ENCODE results near the gene POPDC2.
"Not testable (repeated sequence)": the region's sequence is repeated elsewhere in the genome, so short reads cannot be mapped to it uniquely, and the experiment has no call there.

POPDC2 gene

DNA sequence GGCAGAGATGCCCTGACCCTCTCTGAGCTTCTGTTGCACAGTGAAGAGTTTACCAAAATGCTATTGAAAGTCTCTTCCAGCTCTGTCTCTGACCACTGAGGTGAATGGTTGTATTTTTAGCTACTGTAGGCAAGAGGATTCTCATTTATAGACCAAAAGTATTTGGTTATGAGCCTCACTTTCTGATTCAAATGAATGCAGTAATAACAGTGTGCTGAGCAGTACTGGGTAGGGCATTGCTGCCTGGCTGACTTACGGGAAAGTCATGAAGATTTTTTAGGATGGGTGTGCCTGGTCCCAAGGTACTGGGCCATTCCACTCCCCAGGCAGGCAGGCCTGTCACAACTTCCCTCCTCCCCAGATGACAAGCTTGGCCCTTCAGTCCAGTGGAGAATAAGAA is 47.2 kb downstream of the POPDC2 start:
- DNase-seq (ENCODE audit: low spot score): no peak

DNA sequence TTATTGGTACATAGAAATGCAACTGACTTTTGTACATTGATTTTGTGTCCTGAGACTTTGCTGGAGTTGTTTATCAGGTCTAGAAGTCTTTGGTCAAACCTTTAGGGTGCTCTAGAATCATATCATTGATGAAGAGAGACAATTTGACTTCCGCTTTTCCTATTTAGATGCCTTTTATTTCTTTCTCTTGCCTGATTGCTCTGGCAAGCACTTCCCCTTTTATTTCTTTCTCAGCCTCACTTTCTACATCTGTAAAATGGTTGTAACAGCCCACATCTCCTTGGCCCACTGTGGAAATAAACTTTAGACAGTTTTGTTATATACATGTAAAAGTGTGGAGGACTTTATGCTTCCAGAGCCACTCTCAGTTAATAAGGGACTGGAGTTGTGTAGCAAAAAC is 48.7 kb downstream of the POPDC2 start:
- DNase-seq (ENCODE audit: low spot score): no peak

DNA sequence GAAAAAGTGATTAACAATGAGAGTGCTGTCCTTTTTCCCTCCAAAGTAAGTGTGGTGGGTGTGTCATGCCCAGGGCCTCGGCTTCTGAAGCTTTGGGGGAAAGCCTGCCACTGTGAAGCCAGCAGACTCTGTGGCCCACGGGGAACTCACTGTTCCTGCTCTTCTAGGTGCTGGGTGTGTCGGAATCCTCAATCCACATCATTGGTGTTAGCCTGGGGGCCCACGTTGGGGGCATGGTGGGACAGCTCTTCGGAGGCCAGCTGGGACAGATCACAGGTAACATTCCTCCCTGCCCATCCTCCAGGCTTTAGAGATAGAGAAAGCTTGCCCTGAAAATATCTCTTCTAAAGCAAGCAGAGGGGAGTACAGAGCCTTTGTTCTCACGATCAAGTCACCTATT is 51.1 kb downstream of the POPDC2 start:
- no peak for DNase-seq (ENCODE audit: low spot score)

DNA sequence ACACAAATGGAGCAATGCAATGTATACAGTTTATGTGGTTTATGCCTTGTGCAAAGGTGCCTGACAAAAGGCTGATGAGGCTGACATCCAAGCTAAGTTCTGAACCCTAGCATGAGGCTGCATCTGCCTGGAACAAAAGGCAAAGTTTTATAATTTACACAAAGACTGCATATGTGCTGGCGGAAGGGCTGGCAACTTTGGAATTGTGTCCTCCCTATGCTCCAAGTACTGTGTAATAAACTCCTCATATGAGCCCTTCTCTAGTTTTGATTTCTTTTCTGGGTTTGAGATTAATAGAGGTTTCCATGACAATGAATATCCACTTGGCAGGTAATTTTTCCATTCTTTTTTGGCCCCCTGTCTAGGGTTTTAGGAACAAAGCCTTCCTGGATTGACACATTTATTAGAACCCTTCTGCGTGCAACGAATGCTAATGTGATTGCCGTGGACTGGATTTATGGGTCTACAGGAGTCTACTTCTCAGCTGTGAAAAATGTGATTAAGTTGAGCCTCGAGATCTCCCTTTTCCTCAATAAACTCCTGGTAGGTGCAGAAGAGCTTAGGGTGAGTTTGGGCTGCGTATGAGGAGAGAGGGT is 51.9 kb downstream of the POPDC2 start:
- DNase-seq (ENCODE audit: low spot score): no peak

DNA sequence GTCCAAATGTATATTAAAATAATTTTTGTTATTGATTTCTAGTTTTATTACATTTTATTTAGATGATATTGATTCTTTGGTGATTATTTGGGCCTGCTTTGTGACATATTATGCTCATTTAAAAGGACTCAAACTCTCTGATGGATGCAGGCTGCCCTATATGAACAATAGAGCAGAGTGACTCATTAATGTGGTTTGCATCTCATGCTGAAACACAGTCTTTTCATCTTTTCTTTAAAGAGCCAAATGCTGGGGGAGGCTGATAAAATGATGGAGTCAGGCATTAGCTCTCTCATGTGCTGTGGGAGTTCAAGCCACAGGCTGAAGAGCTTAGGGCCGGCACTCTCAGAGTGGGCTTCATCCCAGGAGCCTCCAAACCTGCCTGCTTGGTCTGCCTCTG is 55.5 kb downstream of the POPDC2 start:
- DNase-seq (ENCODE audit: low spot score): no peak

DNA sequence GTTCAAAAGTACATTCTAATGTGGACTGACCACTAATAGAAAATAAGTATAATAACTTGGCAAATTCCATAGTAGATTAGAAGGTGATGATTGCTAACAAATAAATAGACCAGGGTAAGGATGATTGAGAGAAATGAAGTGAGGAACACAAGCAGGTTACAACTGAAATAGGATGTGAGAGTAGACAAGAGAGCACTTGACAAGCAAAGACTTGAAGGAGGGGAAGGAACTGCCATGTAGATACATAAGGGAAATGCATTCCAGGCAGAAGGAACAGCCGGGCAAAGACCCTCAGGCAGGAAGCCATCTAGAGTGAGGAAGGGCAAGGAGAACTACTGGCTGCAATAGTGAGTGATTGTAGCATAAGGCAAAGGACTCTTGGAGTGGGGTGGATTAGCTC is 57.7 kb downstream of the POPDC2 start:
- DNase-seq (ENCODE audit: low spot score): no peak

DNA sequence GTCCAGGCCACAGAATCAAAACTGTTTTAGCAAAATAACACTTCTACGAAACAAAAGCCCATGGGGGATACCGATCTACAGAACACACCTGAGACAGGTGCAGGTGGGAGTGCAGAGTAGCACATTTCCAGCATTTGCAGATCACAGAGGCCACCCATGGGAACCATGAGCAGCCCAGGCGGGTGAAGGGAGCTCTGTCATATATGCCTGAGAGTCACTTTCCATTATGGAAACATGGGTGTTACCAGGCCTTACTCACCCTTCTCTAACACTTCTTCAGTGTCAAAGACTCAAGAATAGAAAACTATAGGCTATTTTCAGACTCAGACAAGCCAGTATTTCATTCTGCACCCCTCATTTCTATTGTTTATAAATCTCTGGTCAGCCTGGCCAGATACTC is 59.2 kb downstream of the POPDC2 start:
- no peak for DNase-seq (ENCODE audit: low spot score)

DNA sequence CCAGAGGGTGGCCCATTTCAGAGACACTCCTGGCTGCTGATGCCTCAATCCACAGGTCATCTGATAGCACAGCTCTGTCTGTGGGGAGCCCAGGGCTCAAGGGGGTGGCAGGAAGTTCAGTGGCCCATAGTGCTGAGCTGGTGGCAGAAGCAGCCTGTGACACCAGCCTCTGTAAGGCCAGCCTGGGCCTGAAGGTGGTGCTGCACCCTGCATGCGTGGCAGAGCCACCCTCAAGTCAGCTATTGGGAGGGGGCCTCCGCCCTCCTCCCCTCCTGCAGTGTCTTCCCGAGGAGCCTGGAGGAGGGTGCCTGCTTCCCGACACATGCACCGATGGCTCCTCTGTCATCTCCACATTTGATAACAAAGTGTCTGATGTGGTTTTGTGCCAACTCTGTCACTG is 59.7 kb downstream of the POPDC2 start:
- no peak for DNase-seq (ENCODE audit: low spot score)

DNA sequence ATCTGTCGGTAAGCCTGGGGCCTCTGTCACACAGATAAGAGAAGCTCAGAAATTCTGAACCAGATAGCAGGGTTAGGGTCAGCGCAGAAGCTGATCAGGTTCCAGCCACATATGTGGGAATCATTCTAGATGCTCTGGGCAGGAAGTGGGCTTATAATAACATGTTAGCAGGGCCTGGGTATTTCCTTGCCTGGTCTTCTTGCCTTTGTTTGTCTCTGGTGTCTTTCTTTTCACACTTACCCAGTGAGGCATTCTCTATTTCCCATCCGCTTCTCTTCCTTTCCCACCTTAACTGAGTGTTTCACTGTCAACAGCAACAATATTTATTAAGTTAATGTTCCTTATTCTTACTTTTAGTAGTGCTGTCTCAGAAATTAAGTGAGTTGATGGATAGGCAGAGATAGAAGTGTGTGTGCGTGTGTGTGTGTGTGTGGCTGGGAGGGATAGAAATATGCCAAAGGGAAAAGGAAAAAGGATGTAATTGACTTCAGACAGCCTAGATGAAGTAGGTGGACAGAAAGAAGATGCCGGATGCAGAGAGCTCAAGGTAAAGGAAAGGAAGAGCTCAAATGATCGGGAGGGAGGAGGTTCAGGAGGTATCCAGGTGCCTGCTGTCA is 60.7 kb downstream of the POPDC2 start:
- no peak for DNase-seq (ENCODE audit: low spot score)

DNA sequence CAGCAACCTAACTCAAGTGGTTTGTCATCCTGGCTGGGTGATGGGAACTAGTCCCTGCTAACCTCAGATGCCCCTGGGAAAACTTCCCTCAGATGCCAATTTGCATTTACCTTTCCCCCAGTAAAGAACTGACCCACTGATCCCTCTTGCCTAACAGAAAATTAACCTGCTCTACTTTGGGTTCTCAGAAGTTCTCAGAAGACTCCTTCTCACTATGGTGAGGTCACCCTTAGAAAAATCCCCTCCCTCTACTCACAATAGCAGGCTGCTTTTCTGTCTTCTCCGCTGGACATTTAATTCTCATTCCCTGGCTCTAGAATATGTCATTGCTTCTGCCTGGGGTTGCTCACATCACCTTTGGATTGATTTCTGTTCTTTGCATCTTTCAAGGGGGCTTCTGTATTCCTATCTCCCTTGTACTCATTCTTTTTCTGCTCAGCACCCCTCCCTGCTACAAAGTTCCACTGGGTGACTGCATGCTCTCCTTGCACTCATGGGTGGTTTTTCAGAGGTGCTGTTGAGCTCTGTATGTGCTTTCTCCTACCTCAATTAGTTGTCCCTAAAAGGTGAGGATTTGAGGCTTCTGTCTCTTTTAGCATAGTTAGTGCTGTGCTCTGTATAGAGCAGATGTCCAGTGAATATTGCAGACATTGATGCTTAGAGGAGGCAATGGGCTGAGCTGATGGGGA is 61.8 kb downstream of the POPDC2 start:
- DNase-seq (ENCODE audit: low spot score): no peak

DNA sequence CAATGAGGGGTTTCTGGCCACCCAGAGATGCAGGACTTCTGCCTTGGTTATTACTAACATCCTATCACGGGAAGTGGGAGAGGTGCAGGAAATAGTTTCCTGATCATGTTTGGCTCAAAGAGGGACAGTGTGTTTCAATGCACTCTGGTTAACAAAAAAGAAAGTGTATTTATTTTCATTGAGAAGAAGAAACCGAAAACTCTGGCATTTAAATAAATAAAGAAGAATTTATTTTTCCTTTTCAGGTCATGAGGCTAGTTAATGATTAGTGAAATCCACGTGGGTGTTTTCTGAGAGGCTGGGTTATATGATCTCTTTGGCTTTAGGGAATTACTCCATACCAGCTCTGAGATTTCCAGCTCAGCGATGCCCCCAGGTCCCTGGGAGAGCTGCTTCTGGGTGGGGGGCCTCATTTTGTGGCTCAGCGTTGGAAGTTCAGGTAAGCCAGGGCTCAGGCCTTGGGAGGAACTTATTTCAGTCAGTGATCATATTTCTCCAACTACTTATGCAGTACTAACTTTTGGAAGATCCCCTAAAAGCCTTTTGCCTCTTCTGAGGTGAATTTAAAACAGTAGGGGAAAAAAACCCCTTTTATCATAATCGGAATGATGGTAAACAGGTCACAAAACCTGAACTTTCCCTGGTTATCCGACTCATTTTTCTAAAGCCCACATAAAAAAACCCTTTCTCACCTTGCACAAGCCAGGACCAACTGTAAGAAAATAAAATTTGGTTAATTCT is 62.7 kb downstream of the POPDC2 start, which contains the start of gene PLA1A:
PLA1A (plus strand) TSS at position 338 of the 741 bp plus-strand sequence; CDS start at position 367, 29 bp downstream.
- DNase-seq (ENCODE audit: low spot score): no peak

DNA sequence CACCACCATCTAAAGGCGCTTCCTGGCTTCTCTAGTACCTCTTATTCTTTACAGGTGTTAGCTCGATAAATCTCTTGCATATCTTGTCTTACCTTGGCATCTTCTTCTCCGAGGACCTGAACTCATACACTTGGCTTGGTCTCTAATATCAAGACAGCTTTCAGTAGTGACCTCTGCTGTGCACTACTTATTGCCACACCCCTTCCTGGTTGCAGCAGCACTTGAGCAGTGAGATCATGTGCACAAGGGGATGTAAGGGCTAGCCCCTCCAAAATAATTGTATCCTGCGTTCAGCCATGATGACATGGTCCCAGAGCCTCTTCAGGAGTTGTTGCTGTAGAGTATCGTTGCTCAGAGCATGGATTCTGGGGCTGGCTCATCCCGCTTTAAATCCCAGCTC is 64.0 kb downstream of the POPDC2 start:
- DNase-seq (ENCODE audit: low spot score): no peak

DNA sequence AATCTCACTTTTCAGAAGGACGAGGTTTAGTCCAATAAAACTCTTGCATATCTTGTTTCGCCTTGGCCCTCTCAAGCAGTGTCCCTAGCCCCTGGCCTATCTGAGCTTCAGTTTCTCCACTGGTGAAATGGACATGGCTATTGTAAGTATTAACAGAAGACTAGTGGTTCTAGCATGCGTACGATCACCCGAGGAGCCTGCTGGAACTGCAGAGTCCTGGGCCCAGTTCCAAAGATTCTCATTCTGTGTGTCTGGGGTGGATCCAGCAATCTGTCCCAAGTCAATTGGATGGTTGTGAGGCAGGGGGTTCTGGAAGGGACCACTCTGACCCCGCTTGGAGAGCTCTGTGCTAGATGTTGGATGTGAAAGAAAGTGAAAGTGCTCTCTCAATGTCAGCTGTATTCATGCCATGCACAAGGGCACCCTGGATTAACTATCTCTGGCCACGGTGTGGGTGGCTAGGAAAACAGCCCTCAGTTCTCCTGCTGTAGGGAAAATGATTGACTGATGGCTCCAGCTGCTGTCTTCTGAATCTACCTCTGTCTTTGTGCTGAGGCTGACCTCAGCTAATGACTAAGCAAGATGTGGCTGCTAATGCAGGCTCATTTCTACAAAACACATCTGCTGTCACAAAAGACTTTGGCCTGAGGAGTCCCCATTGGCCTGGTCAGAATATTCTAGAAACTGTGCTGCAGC is 64.6 kb downstream of the POPDC2 start:
- DNase-seq (ENCODE audit: low spot score): no peak

DNA sequence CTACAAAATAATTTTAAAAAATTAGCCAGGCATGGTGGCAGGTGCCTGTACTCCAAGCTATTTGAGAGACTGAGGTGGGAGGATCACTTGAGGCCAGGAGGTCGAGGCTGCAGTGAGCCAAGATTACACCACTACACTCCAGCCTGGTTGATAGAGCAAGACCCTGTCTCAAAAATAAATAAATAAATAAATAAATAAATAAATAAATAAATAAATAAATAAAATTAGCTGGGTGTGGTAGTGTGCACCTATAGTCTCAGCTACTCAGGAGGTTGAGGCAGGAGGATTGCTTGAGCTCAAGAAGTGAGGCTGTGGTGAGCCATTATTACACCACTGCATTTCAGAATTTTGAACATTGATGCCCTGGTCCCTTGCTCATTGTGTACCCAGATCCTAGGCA is 65.5 kb downstream of the POPDC2 start:
- DNase-seq (ENCODE audit: low spot score): not testable (repeated sequence)

DNA sequence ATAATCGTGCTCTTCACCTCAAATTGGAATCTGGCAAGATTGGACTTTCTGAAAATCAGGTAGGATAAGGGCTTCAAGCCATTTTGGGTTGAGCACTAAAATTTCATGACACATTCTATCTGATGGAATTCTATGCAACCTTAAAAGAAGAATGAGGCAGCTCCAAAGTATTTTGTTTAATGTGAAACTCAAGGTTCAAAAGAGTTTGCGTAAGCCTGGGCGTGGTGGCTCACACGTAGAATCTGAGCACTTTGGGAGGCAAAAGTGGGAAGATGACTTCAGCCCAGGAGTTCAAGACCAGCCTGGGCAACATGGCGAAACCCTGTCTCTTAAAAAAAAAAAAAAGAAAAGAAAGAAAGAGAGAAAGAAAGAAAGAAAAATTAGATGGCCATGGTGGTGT is 66.3 kb downstream of the POPDC2 start:
- no peak for DNase-seq (ENCODE audit: low spot score)

DNA sequence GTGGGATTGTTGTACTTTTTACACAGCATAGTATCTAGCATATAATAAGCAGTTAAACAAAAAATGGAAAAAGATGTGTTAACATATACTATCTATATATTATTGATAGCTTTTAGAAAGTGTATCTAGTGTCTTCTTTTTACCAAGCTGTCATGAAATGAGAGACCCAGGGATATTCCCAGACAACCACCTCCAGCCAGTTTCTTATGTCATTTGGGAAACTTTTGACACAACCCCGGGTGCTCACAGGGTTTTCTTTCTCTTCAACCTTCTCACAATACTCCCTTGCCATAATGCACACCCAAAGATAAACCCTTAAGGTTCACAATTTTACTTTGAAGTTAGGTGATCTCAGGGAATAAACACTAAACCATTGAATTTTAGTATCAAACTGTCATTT is 67.5 kb downstream of the POPDC2 start:
- DNase-seq (ENCODE audit: low spot score): no peak

All from AG08396 (cell line).